GM10266 (cell line): ENCODE measurements around the gene TBX18.

ENCODE experiments used
- DNase-seq: peaks from one replicate; pipeline ENCODE4 v3.0.0; 2012; ENCODE audit errors: extremely low spot score
- CTCF ChIP-seq: IDR thresholded peaks from 2 replicates; pipeline ENCODE4 v1.5.1; 2012; ENCODE audit warnings: mild to moderate bottlenecking, low read depth; ENCODE audit not compliant: control insufficient read depth, insufficient read depth; ENCODE audit errors: missing control alignments

TBX18 gene

GRCh38 chr6:84675651-84676050, 88.7 kb downstream of the TBX18 start:
- no peak for DNase-seq
- no peak for TF ChIP-seq CTCF

GRCh38 chr6:84674395-84674794, 90.0 kb downstream of the TBX18 start:
- DNase-seq = no peak
- TF ChIP-seq CTCF = no peak

GRCh38 chr6:84671183-84671582, 93.2 kb downstream of the TBX18 start:
- TF ChIP-seq CTCF = no peak
- DNase-seq = no peak

GRCh38 chr6:84669945-84670344, 94.5 kb downstream of the TBX18 start:
- no peak for TF ChIP-seq CTCF

GRCh38 chr6:84667252-84668213, 96.9 kb downstream of the TBX18 start:
- DNase-seq = no peak
- TF ChIP-seq CTCF = no peak

More at GRCh38 chr6:84669945-84670344, 94.5 kb downstream of the TBX18 start:
- DNase-seq = no peak

GRCh38 chr6:84665401-84665800, 99.0 kb downstream of the TBX18 start:
- DNase-seq = no peak
- TF ChIP-seq CTCF = no peak

- DNase-seq = no peak
- no peak for TF ChIP-seq CTCF
Measured at GRCh38 chr6:84663866-84664265, 100.5 kb downstream of the TBX18 start.
